EL (cell line): ENCODE measurements around the gene EPB41L4B.
"Not testable (repeated sequence)": the region's sequence is repeated elsewhere in the genome, so short reads cannot be mapped to it uniquely, and the experiment has no call there.

Experiments
- DNase-seq: peaks from one replicate; pipeline ENCODE4 v3.0.0-alpha.2; 2016

The EPB41L4B gene

GRCh38 chr9:109320742-109321448, at the start of gene EPB41L4B:
Gene EPB41L4B (minus strand): TSS chr9:109321059. CDS start chr9:109320446, 613 bp downstream.
- peak; percentile 76 for DNase-seq

- DNase-seq = no peak
Observed at GRCh38 chr9:109369285-109369684, 48.4 kb upstream of the EPB41L4B start.

DNA sequence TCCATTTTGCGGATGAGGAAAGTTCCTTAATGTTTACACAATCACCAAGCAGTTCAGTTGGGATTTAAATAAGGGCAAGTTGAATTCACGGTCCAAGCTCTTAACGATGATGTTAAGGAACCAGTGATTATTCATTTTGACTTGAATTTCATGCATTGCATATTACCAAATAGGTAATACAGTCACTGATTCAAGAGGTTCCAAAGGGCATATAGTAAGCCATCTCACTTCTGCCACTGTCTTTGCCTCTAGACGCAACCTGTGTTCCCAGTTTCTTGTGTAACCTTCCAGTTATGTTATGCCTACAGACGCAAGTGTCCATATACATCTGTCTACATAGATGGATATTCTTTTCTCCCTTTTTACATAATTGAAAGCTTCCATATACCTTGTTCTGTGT, 39.9 kb upstream of the EPB41L4B start:
- DNase-seq = no peak

DNA sequence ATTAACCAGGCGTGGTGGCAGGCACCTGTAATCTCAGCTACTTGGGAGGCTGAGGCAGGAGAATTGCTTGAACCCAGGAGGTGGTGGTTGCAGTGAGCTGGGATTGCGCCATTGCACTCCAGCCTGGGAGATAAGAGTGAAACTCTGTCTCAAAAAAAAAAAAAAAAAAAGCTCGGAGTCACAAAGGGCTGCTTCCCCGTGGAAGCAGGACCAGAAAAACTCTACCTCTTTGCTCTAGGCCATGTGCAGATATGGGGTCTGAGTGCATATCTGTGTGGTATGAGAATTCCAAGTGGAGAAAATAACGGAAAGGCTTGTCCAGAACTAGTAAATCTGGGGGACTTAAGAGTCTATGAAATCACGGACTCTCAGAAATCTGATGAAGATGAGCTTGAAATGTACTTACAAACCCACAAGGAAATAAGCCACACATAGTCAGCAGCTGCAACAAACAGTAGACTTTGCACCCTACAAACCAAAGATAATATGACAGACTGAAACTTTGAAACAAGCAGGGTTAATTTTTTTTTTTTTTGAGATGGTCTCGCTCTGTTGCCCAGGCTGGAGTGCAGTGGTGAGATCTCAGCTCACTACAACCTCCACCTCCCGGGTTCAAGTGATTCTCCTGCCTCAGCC, 38.2 kb upstream of the EPB41L4B start:
- DNase-seq = not testable (repeated sequence)

DNA sequence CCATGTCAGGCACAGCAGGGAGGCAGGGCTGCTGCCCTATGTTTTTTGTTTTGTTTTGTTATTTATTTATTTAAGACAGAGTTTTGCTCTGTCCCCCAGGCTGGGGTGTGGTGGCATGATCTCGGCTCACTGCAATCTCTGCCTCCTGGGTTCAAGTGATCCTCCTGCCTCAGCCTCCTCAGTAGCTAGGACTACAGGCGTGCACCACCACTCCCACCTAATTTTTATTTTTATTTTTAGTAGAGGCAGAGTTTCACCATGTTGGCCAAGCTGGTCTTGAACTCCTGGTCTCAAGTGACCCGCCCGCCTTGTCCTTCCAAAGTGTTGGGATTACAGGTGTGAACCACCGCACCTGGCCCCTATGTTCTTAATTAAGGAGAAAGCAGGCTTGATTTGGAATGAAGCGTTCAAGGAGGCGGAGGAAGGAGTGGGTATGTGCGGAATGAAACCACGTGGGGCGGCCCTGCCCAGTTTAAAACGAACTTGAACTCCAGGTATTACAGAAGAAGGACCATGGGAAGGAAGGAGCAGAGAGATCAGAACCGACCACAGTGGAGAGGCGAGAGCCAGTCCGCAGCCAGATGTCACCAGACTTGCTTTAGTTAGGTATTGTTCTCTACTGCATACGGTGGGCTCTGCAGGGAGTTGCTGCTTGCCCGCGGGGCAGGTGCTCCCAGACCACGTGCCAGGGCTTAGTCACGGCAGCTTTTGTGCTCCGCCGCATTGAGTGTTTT, 34.9 kb upstream of the EPB41L4B start:
- no peak for DNase-seq

- no peak for DNase-seq
Observed at GRCh38 chr9:109354190-109354589, 33.3 kb upstream of the EPB41L4B start.

GRCh38 chr9:109351032-109351431, 30.2 kb upstream of the EPB41L4B start:
- DNase-seq = no peak

- DNase-seq = peak; percentile 91
Observed at GRCh38 chr9:109349421-109349846, 28.6 kb upstream of the EPB41L4B start.

DNA sequence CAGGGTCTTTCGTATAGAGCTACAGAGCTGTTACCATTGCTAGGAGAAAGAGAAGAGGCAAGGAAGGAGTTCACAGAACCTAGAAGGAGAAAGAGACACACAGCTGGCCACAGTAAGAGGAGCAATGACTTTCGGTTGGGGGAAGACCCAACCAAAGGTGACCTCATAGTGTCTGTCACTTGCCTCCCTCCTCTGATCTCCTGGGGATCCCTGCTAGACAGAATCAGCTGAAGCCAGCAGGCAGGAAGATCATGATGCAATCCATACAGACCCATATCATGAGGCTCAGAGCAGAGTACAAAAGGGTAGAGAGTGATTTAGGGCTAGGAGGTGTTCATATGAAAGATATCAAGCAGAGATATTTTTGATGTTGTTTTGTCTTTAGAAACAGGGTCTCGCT, 26.0 kb upstream of the EPB41L4B start:
- no peak for DNase-seq

GRCh38 chr9:109344866-109345265, 24.0 kb upstream of the EPB41L4B start:
- DNase-seq = no peak

DNA sequence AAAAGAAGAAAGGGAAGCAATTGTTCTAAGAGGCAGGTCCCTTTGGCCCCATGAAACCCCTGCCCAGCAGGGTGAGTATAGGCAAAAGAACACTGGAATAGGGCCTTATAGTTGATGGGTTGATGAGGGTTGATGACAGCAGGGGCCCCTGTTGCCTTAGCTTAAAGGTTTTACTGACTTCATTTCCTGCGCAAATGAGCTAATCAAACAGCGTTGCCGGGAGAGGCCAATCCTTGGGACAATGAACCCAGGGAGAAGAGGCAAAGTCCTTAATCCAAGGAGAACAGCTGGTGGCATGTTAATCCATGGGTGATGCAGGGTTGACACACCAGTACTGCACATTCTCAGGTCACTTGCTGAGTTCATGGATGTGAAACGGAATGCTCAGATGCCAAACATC, 22.0 kb upstream of the EPB41L4B start:
- DNase-seq = no peak

DNA sequence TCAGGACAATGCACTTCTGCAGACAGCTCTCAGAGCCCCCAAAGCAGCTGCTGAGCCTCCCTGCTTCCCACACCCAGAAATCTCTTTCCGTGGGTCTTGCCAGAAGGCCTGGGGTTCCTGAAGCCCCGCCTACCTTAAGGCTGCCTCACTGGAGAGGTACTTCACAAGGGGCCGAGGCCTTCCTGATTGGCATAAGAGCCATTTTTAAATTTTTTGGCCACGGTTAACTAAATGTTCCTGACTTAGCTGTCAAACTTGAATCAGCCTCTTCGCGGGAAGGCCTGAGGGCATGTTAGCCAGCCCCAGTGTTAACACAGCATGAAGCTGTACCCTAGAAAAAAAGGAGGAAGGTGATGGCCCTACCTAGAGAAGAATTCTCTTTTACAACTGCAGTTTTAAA, 20.7 kb upstream of the EPB41L4B start:
- no peak for DNase-seq

GRCh38 chr9:109340979-109341378, 20.1 kb upstream of the EPB41L4B start:
- DNase-seq = not testable (repeated sequence)

DNA sequence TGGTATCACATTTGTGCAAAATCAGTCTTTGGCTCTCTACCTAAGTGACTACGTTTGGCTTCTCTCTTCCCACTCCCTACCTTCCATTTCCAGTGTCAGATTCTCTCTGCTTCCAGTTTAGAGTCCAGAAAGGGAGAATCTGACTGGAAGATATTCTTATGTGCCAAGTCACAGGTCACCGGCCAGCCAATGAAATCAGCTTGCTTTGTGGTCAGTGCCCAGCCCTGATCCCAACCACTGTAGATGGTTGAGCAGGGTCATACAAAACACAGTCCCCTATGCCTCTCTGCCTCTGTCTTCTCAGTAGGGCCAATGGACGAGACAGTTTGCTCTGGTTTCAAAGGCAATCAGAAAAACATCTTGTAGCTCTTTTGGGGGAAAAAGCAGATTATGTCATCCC, 15.6 kb upstream of the EPB41L4B start:
- DNase-seq = no peak

- no peak for DNase-seq
Observed at GRCh38 chr9:109335929-109336328, 15.1 kb upstream of the EPB41L4B start.

GRCh38 chr9:109335121-109335520, 14.3 kb upstream of the EPB41L4B start:
- no peak for DNase-seq

GRCh38 chr9:109331353-109331752, 10.5 kb upstream of the EPB41L4B start:
- DNase-seq = peak; percentile 37

GRCh38 chr9:109329638-109330258, 8.9 kb upstream of the EPB41L4B start:
- DNase-seq = no peak

DNA sequence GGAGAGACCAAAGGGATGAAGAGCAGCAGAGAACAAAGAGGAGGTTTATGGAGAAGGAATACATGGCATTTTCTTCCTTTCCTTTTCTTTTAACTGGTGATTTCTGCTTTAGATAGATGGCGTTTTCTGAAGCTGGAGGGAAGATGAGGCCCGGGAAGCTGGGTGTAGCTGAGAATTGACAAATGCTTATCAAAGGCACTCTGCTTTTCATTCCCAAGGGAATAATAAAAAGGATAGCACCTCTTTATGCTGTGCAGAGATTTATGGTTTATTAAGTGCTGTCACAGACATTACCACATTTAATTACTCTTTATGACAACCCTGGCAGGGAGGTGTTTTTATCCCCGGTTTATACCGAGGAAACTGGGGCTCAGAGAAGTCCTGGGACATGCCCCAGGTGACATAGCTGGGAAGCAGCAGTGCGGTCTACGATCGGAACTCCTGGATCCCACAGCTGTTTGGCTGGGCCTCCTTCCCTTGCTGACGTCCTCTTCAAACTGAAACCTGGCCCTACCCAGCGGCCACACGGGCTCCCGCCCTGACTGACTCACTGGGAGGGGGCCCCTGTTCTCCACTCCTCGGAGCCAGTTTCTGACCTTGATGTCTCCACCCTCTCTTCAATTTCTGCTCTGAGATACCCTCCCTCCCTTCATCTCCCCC, 8.2 kb upstream of the EPB41L4B start:
- DNase-seq = peak; percentile 53

DNA sequence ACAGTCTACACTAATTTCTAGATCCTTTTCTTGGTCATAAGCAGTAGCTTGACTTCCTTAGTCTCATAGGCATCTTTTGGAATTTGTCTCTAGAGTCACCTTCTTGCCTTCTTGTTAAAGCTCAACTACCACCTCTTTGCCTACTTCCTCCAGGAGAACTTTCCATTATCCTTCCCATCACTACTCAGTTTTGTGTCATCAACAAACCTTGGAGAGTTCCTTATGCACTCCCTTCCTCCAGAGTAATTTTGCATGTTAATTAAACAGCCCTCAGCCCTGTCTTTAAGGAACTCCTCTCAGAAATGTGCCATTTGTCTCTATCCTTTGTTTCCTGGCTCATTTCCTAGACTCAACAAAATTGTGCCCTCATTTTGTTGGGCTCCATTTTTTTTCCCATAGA, 4.2 kb upstream of the EPB41L4B start:
- DNase-seq = no peak

DNA sequence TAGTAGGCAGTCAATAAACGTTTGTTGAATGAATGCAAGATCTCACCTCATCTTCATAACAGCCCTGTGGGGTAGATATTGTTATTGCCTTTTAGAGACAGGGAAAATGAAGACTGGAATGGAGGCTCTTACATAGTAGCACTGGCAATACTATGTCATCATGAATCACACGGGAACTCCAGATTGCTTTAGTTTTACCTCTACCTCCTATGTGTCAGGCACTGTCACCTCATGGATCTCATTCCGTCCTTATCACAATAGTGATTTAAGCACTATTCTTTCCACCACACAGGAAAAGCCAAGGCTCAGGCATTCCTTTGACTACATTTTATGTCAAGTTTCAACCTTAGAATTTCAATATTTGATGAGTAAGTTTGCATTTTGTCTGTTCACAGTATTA, 2.9 kb upstream of the EPB41L4B start:
- no peak for DNase-seq

- no peak for DNase-seq
Observed at GRCh38 chr9:109321727-109322126, 868 bp upstream of the EPB41L4B start.

DNA sequence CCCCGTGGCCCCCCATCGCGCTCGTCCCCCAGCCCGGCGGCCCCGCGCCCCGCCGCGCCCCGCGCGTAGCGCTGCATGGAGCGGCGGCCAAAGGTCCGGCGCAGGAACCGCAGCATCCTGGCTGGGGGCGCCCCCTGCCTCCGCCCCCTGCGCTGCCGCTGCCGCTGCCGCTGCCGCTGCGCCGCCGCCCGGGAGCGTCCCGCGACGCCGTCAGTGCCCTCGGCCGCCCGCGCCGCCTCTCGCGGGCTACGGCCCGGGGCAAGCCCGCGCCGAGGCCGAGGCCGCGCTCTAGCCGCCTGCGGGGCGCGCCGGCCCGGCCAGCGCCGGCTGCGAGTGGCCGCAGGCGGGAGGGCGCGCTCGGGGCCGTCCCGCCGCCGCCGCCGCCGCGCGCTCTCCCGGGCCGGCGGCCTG, 523 bp downstream of the EPB41L4B start:
- DNase-seq = peak; percentile 37
